ENCODE results near the gene FRY. TPM values are rescaled to one million over a fixed set of nuclear protein-coding genes. Genes with fewer than 3 reads are reported as not detected.
A peak's percentile ranks its signal among the peaks of the same experiment; 100 is the strongest.

The FRY gene
- total RNA-seq, 1 experiment from 2014 or later = 0.11 TPM

- no peak for DNase-seq (ENCODE audit: low read depth, low spot score)
- in situ Hi-C loops (cut with HindIII; ENCODE audit: low pct_unique_long_range_greater_than_20kb, low sequenced_read_pairs) = no loop called here
These were observed 216.3 kb downstream of the FRY start for GRCh38 chr13:32247887-32248286.

- no peak for DNase-seq (ENCODE audit: low read depth, low spot score)
- in situ Hi-C loops (cut with HindIII; ENCODE audit: low pct_unique_long_range_greater_than_20kb, low sequenced_read_pairs) = no loop called here
These were observed 217.2 kb downstream of the FRY start for GRCh38 chr13:32248801-32249200.

- no peak for DNase-seq (ENCODE audit: low read depth, low spot score)
- in situ Hi-C loops (cut with HindIII; ENCODE audit: low pct_unique_long_range_greater_than_20kb, low sequenced_read_pairs) = no loop called here
These were observed 221.4 kb downstream of the FRY start for GRCh38 chr13:32252812-32253438.

- in situ Hi-C loops (cut with HindIII; ENCODE audit: low pct_unique_long_range_greater_than_20kb, low sequenced_read_pairs) = no loop called here
- DNase-seq (ENCODE audit: low read depth, low spot score) = no peak
These were observed 222.4 kb downstream of the FRY start for GRCh38 chr13:32253911-32254399.

GRCh38 chr13:32254416-32254815 is 222.8 kb downstream of the FRY start:
- in situ Hi-C loops (cut with HindIII; ENCODE audit: low pct_unique_long_range_greater_than_20kb, low sequenced_read_pairs) = no loop called here
- no peak for DNase-seq (ENCODE audit: low read depth, low spot score)

- no peak for DNase-seq (ENCODE audit: low read depth, low spot score)
- in situ Hi-C loops (cut with HindIII; ENCODE audit: low pct_unique_long_range_greater_than_20kb, low sequenced_read_pairs) = no loop called here
These were observed 223.5 kb downstream of the FRY start for GRCh38 chr13:32254916-32255723.

GRCh38 chr13:32255724-32256109 is 224.1 kb downstream of the FRY start:
- in situ Hi-C loops (cut with HindIII; ENCODE audit: low pct_unique_long_range_greater_than_20kb, low sequenced_read_pairs) = no loop called here
- DNase-seq (ENCODE audit: low read depth, low spot score) = no peak

- DNase-seq (ENCODE audit: low read depth, low spot score) = no peak
- in situ Hi-C loops (cut with HindIII; ENCODE audit: low pct_unique_long_range_greater_than_20kb, low sequenced_read_pairs) = no loop called here
These were observed 224.7 kb downstream of the FRY start for GRCh38 chr13:32256243-32256642.

GRCh38 chr13:32257649-32258048 is 226.1 kb downstream of the FRY start:
- no peak for DNase-seq (ENCODE audit: low read depth, low spot score)
- in situ Hi-C loops (cut with HindIII; ENCODE audit: low pct_unique_long_range_greater_than_20kb, low sequenced_read_pairs) = no loop called here

- peak; percentile 17 for DNase-seq (ENCODE audit: low read depth, low spot score)
- in situ Hi-C loops (cut with HindIII; ENCODE audit: low pct_unique_long_range_greater_than_20kb, low sequenced_read_pairs) = no loop called here
These were observed 227.5 kb downstream of the FRY start for GRCh38 chr13:32259116-32259515.

- in situ Hi-C loops (cut with HindIII; ENCODE audit: low pct_unique_long_range_greater_than_20kb, low sequenced_read_pairs) = no loop called here
- no peak for DNase-seq (ENCODE audit: low read depth, low spot score)
These were observed 230.0 kb downstream of the FRY start for GRCh38 chr13:32261567-32261966.

GRCh38 chr13:32262165-32262564 is 230.6 kb downstream of the FRY start:
- in situ Hi-C loops (cut with HindIII; ENCODE audit: low pct_unique_long_range_greater_than_20kb, low sequenced_read_pairs) = no loop called here
- no peak for DNase-seq (ENCODE audit: low read depth, low spot score)

- DNase-seq (ENCODE audit: low read depth, low spot score) = no peak
- in situ Hi-C loops (cut with HindIII; ENCODE audit: low pct_unique_long_range_greater_than_20kb, low sequenced_read_pairs) = no loop called here
These were observed 231.0 kb downstream of the FRY start for GRCh38 chr13:32262619-32263018.

GRCh38 chr13:32264407-32264806 is 232.8 kb downstream of the FRY start:
- peak; percentile 32 for DNase-seq (ENCODE audit: low read depth, low spot score)
- in situ Hi-C loops (cut with HindIII; ENCODE audit: low pct_unique_long_range_greater_than_20kb, low sequenced_read_pairs) = no loop called here

- in situ Hi-C loops (cut with HindIII; ENCODE audit: low pct_unique_long_range_greater_than_20kb, low sequenced_read_pairs) = no loop called here
- DNase-seq (ENCODE audit: low read depth, low spot score) = no peak
These were observed 234.2 kb downstream of the FRY start for GRCh38 chr13:32265726-32266125.

- in situ Hi-C loops (cut with HindIII; ENCODE audit: low pct_unique_long_range_greater_than_20kb, low sequenced_read_pairs) = no loop called here
- DNase-seq (ENCODE audit: low read depth, low spot score) = no peak
These were observed 234.6 kb downstream of the FRY start for GRCh38 chr13:32266130-32266529.

- in situ Hi-C loops (cut with HindIII; ENCODE audit: low pct_unique_long_range_greater_than_20kb, low sequenced_read_pairs) = no loop called here
- DNase-seq (ENCODE audit: low read depth, low spot score) = no peak
These were observed 236.4 kb downstream of the FRY start for GRCh38 chr13:32267836-32268439.

- in situ Hi-C loops (cut with HindIII; ENCODE audit: low pct_unique_long_range_greater_than_20kb, low sequenced_read_pairs) = no loop called here
- no peak for DNase-seq (ENCODE audit: low read depth, low spot score)
These were observed 240.6 kb downstream of the FRY start for GRCh38 chr13:32272021-32272683.

Measured in SK-MEL-5 (cell line).